Mesenteric fat pad (tissue), 1 donor: ENCODE results near the gene SHISA8. TPM values are rescaled to one million over a fixed set of nuclear protein-coding genes. Genes with fewer than 3 reads are reported as not detected.
"Not testable (repeated sequence)": the region's sequence is repeated elsewhere in the genome, so short reads cannot be mapped to it uniquely, and the experiment has no call there.

ENCODE experiments used
- DNase-seq: peaks from one replicate; pipeline ENCODE4 v3.0.0-alpha.2; 2020; ENCODE audit warnings: low spot score
- total RNA-seq: library from RNA; stranded (reverse); fragmentation: NEBNext Ultra II Directional; extraction: Animal tissue kit (Norgen Biotek cat#: 25700); gene quantifications from one replicate; pipeline ENCODE4 v1.2.1, GENCODE V29; 2021
- donor health status: DM: yes; HTN: yes; CAD: no.

The SHISA8 gene
- total RNA-seq, 1 donor from 2014 or later = not detected

- DNase-seq = no peak
These were observed 14.1 kb downstream of the SHISA8 start for GRCh38 chr22:41900652-41901312.

- no peak for DNase-seq
These were observed 14.8 kb downstream of the SHISA8 start for GRCh38 chr22:41899992-41900651.

- DNase-seq = no peak
These were observed 15.8 kb downstream of the SHISA8 start for GRCh38 chr22:41899110-41899509.

GRCh38 chr22:41898645-41899044 is 16.2 kb downstream of the SHISA8 start:
- no peak for DNase-seq

- no peak for DNase-seq
These were observed 21.1 kb downstream of the SHISA8 start for GRCh38 chr22:41893591-41894375.

GRCh38 chr22:41892721-41893120 is 22.2 kb downstream of the SHISA8 start:
- DNase-seq = no peak

GRCh38 chr22:41891407-41891806 is 23.5 kb downstream of the SHISA8 start:
- no peak for DNase-seq

- DNase-seq = no peak
These were observed 26.2 kb downstream of the SHISA8 start for GRCh38 chr22:41888627-41889200.

- no peak for DNase-seq
These were observed 29.4 kb downstream of the SHISA8 start for GRCh38 chr22:41885516-41885915.

- DNase-seq = no peak
These were observed 29.8 kb downstream of the SHISA8 start for GRCh38 chr22:41885116-41885515.

- DNase-seq = no peak
These were observed 31.5 kb downstream of the SHISA8 start for GRCh38 chr22:41883400-41883799.

- no peak for DNase-seq
These were observed 34.2 kb downstream of the SHISA8 start for GRCh38 chr22:41880653-41881052.

GRCh38 chr22:41876675-41877074 is 38.2 kb downstream of the SHISA8 start:
- DNase-seq = no peak

GRCh38 chr22:41876275-41876674 is 38.6 kb downstream of the SHISA8 start:
- no peak for DNase-seq

GRCh38 chr22:41875531-41876270 is 39.2 kb downstream of the SHISA8 start:
- no peak for DNase-seq

- no peak for DNase-seq
These were observed 40.8 kb downstream of the SHISA8 start for GRCh38 chr22:41874090-41874489.

- no peak for DNase-seq
These were observed 41.5 kb downstream of the SHISA8 start for GRCh38 chr22:41873391-41873790.

GRCh38 chr22:41870786-41871185 is 44.1 kb downstream of the SHISA8 start:
- no peak for DNase-seq

- DNase-seq = not testable (repeated sequence)
These were observed 44.8 kb downstream of the SHISA8 start for GRCh38 chr22:41870081-41870480.

- no peak for DNase-seq
These were observed 46.3 kb downstream of the SHISA8 start for GRCh38 chr22:41868556-41868955.

GRCh38 chr22:41863472-41863871 is 51.4 kb downstream of the SHISA8 start:
- no peak for DNase-seq
